SJCRH30 (cell line): ENCODE data around the gene DSP. TPM values are rescaled to one million over a fixed set of nuclear protein-coding genes. Genes with fewer than 3 reads are reported as not detected.

Source experiments
- DNase-seq, 2 experiments: peaks; one replicate each; pipeline ENCODE4 v3.0.0-alpha.2; 2015 to 2020
- H3K27ac ChIP-seq: fragments of 250-450 bp; sonication (Bioruptor Pico); 2 replicates; pipeline ENCODE4 v1.5.1; 2020; ENCODE audit warnings: mild to moderate bottlenecking, moderate library complexity
- H3K27me3 ChIP-seq: fragments of 250-450 bp; sonication (Bioruptor Pico); 2 replicates; pipeline ENCODE4 v1.5.1; 2020; ENCODE audit warnings: mild to moderate bottlenecking, moderate library complexity
- H3K36me3 ChIP-seq: fragments of 250-450 bp; sonication (Bioruptor Pico); 2 replicates; pipeline ENCODE4 v1.5.1; 2020; ENCODE audit warnings: mild to moderate bottlenecking, moderate library complexity
- H3K4me1 ChIP-seq: fragments of 250-450 bp; sonication (Bioruptor Pico); 2 replicates; pipeline ENCODE4 v1.5.1; 2020; ENCODE audit warnings: mild to moderate bottlenecking, moderate library complexity
- H3K4me3 ChIP-seq: fragments of 250-450 bp; sonication (Bioruptor Pico); 2 replicates; pipeline ENCODE4 v1.5.1; 2020; ENCODE audit warnings: mild to moderate bottlenecking, moderate library complexity
- H3K9me3 ChIP-seq: fragments of 250-450 bp; sonication (Bioruptor Pico); replicated peaks from 2 replicates; pipeline ENCODE4 v1.5.1; 2020; ENCODE audit warnings: mild to moderate bottlenecking, moderate library complexity
- total RNA-seq: library from RNA; depleted of rRNA; stranded (reverse); fragments of >200 nt; shearing (Covaris generic); gene quantifications from 2 replicates; pipeline ENCODE4 v1.2.3, GENCODE V29; 2014

Gene DSP
- total RNA-seq, 1 experiment from 2014 or later: not detected

DNA sequence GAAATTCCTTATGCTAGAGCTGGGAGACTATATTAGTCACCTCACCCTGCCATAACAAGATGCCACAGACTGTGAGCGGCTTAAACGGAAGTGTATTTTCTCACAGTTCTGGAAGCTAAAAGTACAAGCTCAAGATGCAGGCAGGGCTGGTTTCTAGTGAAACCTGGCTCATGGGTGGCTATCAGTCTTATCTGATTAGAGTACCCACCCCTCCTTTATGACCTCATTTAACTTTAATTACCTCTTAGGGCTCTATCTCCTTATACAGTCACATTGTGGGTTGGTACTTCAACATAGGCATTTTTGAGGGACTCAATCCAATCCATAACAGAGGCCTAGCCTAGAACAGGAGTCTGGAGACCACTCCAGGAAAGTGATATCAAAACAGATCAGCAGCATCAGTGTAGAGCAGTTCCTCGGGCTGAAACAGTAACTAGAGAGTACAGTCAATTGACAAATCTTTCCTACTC lies 46.2 kb downstream of the DSP start:
- Histone ChIP-seq H3K36me3 (no peaks in the 10 kb centered on the region), H3K27me3 (no peaks in the 10 kb centered on the region), H3K9me3 (no peaks in the 10 kb centered on the region), H3K27ac (no peak overlapping the region), H3K4me3 (no peak overlapping the region), H3K4me1 (no peaks in the 10 kb centered on the region)
- no peak for DNase-seq

- no peak for DNase-seq
- Histone ChIP-seq H3K36me3 (no peaks in the 10 kb centered on the region), H3K4me3 (no peak overlapping the region), H3K9me3 (no peaks in the 10 kb centered on the region), H3K27ac (no peak overlapping the region), H3K4me1 (no peaks in the 10 kb centered on the region), H3K27me3 (no peaks in the 10 kb centered on the region)
These were observed 47.0 kb downstream of the DSP start for GRCh38 chr6:7588506-7588905.

DNA sequence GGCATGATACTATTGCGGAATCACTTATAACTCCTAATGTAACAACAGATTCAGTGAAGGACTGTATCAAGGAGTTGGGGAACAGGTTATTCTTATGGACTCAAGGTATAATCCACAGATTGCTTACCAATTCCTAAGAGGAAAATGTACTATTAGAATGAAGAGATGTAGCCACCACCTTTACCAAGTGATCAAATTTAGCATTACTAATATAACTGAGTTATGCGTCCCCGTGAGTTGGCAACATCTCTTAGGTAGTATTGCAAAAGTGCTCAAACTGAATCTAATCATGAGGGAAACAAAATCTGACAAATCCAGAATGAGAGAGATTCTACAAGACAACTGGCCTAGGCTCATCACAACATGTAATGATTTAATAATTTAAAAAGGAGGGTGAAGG lies 47.8 kb downstream of the DSP start:
- H3K9me3 ChIP-seq: no peaks in the 10 kb centered on the region
- H3K27me3 ChIP-seq: no peaks in the 10 kb centered on the region
- H3K27ac ChIP-seq: no peak overlapping the region
- H3K36me3 ChIP-seq: no peaks in the 10 kb centered on the region; the same call in 1 of the 2 replicates
- no peaks in the 10 kb centered on the region for H3K4me1 ChIP-seq
- no peak for DNase-seq
- peak overlapping the region; percentile 89 for H3K4me3 ChIP-seq

- Histone ChIP-seq H3K9me3 (no peaks in the 10 kb centered on the region), H3K36me3 (peaks cover 2% of the 10 kb centered on the region; the same call in 1 of the 2 replicates), H3K4me3 (peak within 1 kb of the TSS; percentile 89), H3K4me1 (no peaks in the 10 kb centered on the region), H3K27ac (peak within 1 kb of the TSS; percentile 35), H3K27me3 (no peaks in the 10 kb centered on the region)
- peak; percentile 89 to 91 for DNase-seq
These were observed 48.8 kb downstream of the DSP start, which contains the start of gene SNRNP48 for GRCh38 chr6:7589949-7590917. SNRNP48 (plus strand) TSS chr6:7590198; CDS start chr6:7590258, 60 bp downstream.

DNA sequence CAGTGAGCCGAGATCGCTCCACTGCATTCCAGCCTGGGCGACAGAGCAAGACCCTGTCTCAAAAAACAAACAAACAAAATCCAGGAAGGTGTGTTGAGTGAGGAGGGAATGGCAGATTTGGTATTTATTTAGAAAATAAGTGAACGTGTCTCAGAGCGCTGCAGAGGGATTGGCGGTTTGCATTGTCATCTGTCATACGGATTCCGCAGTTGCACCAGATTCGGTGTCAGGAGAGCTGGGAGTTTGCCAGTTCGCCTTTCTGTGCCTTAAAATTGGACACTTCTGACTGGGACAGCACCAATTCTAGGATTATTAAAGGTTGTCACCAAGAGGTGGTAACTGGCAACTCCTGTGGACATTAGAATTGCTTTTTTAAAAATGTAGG lies 49.4 kb downstream of the DSP start:
- no peaks in the 10 kb centered on the region for H3K27me3 ChIP-seq
- no peak overlapping the region for H3K27ac ChIP-seq
- no peaks in the 10 kb centered on the region for H3K4me1 ChIP-seq
- H3K4me3 ChIP-seq: peak overlapping the region; percentile 89
- H3K9me3 ChIP-seq: no peaks in the 10 kb centered on the region
- H3K36me3 ChIP-seq: peaks cover 9% of the 10 kb centered on the region; the same call in 1 of the 2 replicates
- DNase-seq: no peak

DNA sequence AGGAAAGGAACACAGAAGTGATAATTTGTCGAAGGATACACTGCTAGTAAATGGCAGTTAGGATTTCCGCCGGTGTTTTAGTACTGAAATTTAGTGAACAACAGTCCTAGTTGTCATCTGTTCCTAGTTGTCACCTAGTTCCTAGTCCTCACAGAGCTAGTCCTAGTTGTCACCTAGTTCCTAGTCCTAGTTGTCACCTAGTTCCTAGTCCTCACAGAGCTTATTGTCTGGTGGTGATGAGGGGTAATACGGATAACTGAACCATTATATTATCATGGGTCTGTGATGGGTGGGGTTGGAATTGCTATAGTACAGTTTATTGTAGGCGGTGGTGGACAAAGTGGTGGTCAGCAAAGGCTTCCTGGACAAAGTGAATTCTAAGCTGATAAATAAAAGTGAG lies 50.3 kb downstream of the DSP start:
- no peak for DNase-seq
- no peaks in the 10 kb centered on the region for H3K9me3 ChIP-seq
- no peaks in the 10 kb centered on the region for H3K4me1 ChIP-seq
- no peak overlapping the region for H3K4me3 ChIP-seq
- no peaks in the 10 kb centered on the region for H3K27me3 ChIP-seq
- H3K27ac ChIP-seq: no peak overlapping the region
- peaks cover 9% of the 10 kb centered on the region; the same call in 1 of the 2 replicates for H3K36me3 ChIP-seq

- Histone ChIP-seq H3K9me3 (no peaks in the 10 kb centered on the region), H3K27ac (no peak overlapping the region), H3K36me3 (peaks cover 15% of the 10 kb centered on the region), H3K4me1 (no peaks in the 10 kb centered on the region), H3K4me3 (no peak overlapping the region), H3K27me3 (no peaks in the 10 kb centered on the region)
- DNase-seq: no peak
These were observed 51.8 kb downstream of the DSP start for GRCh38 chr6:7593229-7593628.

- no peak overlapping the region for H3K4me3 ChIP-seq
- H3K36me3 ChIP-seq: peaks cover 20% of the 10 kb centered on the region
- H3K9me3 ChIP-seq: no peaks in the 10 kb centered on the region
- H3K27ac ChIP-seq: no peak overlapping the region
- H3K4me1 ChIP-seq: no peaks in the 10 kb centered on the region
- no peaks in the 10 kb centered on the region for H3K27me3 ChIP-seq
- DNase-seq: no peak
These were observed 53.2 kb downstream of the DSP start for GRCh38 chr6:7594579-7595125.

DNA sequence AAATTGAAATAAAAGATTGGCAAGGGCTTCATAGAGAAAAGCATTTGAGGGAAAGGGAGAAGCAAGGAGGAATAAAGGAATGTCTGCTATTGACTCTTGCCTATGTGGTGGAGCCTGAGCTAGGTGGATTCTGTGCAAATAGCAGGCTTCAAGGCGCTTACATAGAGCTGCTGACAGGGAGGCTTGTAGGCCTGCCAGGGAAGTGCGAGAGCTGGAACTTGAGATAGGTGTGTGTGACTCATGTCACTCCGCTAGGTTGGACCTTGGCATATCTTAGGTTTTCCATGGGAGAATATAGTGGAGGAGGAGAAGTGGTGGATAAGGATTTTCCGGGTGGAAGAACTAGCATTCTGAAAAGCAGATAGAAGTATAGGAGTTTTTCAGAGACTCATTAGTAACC lies 62.5 kb downstream of the DSP start:
- Histone ChIP-seq H3K27me3 (no peaks in the 10 kb centered on the region), H3K9me3 (no peaks in the 10 kb centered on the region), H3K4me1 (no peaks in the 10 kb centered on the region), H3K36me3 (peaks cover 53% of the 10 kb centered on the region), H3K4me3 (no peak overlapping the region), H3K27ac (no peak overlapping the region)
- no peak for DNase-seq

- DNase-seq: no peak
- Histone ChIP-seq H3K27me3 (no peaks in the 10 kb centered on the region), H3K36me3 (peaks cover 51% of the 10 kb centered on the region), H3K27ac (no peak overlapping the region), H3K4me1 (no peaks in the 10 kb centered on the region), H3K4me3 (no peak overlapping the region), H3K9me3 (no peaks in the 10 kb centered on the region)
These were observed 63.0 kb downstream of the DSP start for GRCh38 chr6:7604506-7604905.

- Histone ChIP-seq H3K36me3 (no peaks in the 10 kb centered on the region), H3K27me3 (no peaks in the 10 kb centered on the region), H3K4me1 (no peaks in the 10 kb centered on the region), H3K9me3 (no peaks in the 10 kb centered on the region), H3K27ac (no peak overlapping the region), H3K4me3 (no peak overlapping the region)
- peak; percentile 7 to 63 for DNase-seq
These were observed 74.3 kb downstream of the DSP start for GRCh38 chr6:7615611-7616383.

- Histone ChIP-seq H3K4me3 (no peak overlapping the region), H3K36me3 (no peaks in the 10 kb centered on the region), H3K27ac (no peak overlapping the region), H3K4me1 (no peaks in the 10 kb centered on the region), H3K27me3 (no peaks in the 10 kb centered on the region), H3K9me3 (no peaks in the 10 kb centered on the region)
- peak; percentile 19 to 52 for DNase-seq
These were observed 76.6 kb downstream of the DSP start for GRCh38 chr6:7617801-7618764.

GRCh38 chr6:7621761-7622160 lies 80.3 kb downstream of the DSP start:
- Histone ChIP-seq H3K9me3 (no peaks in the 10 kb centered on the region), H3K4me1 (no peaks in the 10 kb centered on the region), H3K27me3 (no peaks in the 10 kb centered on the region), H3K27ac (no peak overlapping the region), H3K36me3 (no peaks in the 10 kb centered on the region), H3K4me3 (no peak overlapping the region)
- no peak for DNase-seq
